ENCODE results near the gene SOX8. TPM values are rescaled to one million over a fixed set of nuclear protein-coding genes. Genes with fewer than 3 reads are reported as not detected.

Gene SOX8
- total RNA-seq, 2 experiments from 2014 or later: 2.0 to 2.6 TPM

GRCh38 chr16:984736-985636 lies 3.4 kb downstream of the SOX8 start:
- intact Hi-C loops (cut with micrococcal nuclease): no loop called here

GRCh38 chr16:985646-986400 lies 4.3 kb downstream of the SOX8 start:
- no peaks in the 10 kb centered on the region for H3K36me3 Mint-ChIP-seq
- intact Hi-C loops (cut with micrococcal nuclease): no loop called here
- H3K4me3 Mint-ChIP-seq: no peak overlapping the region
- H3K27me3 Mint-ChIP-seq: peaks cover 4% of the 10 kb centered on the region
- peaks cover 4% of the 10 kb centered on the region for H3K4me1 Mint-ChIP-seq (ENCODE audit: low read depth)
- POLR2A ChIA-PET: no interaction called here
- DNase-seq: no peak
- H3K9me3 Mint-ChIP-seq: no peaks in the 10 kb centered on the region
- CTCF ChIA-PET: no interaction called here
- H3K27ac Mint-ChIP-seq: no peak overlapping the region

More at GRCh38 chr16:984736-985636, 3.4 kb downstream of the SOX8 start:
- Mint-ChIP-seq H3K4me1 (ENCODE audit: low read depth) (peaks cover 4% of the 10 kb centered on the region), H3K27me3 (peaks cover 4% of the 10 kb centered on the region), H3K4me3 (no peak overlapping the region), H3K27ac (no peak overlapping the region), H3K9me3 (no peaks in the 10 kb centered on the region), H3K36me3 (no peaks in the 10 kb centered on the region)
- CTCF ChIA-PET: no interaction called here
- POLR2A ChIA-PET: no interaction called here
- no peak for DNase-seq

- Mint-ChIP-seq H3K9me3 (no peaks in the 10 kb centered on the region), H3K4me1 (ENCODE audit: low read depth) (peaks cover 4% of the 10 kb centered on the region), H3K27ac (no peak overlapping the region), H3K27me3 (peaks cover 4% of the 10 kb centered on the region), H3K36me3 (no peaks in the 10 kb centered on the region), H3K4me3 (no peak overlapping the region)
- CTCF ChIA-PET: no interaction called here
- intact Hi-C loops (cut with micrococcal nuclease): no loop called here
- POLR2A ChIA-PET: no interaction called here
- DNase-seq: no peak
These were observed 4.8 kb downstream of the SOX8 start for GRCh38 chr16:986411-986810.

GRCh38 chr16:986925-987582 lies 5.5 kb downstream of the SOX8 start:
- Mint-ChIP-seq H3K27me3 (peaks cover 4% of the 10 kb centered on the region), H3K36me3 (no peaks in the 10 kb centered on the region)

GRCh38 chr16:987906-988305 lies 6.3 kb downstream of the SOX8 start:
- CTCF ChIA-PET: no interaction called here
- peaks cover under 1% of the 10 kb centered on the region for H3K27me3 Mint-ChIP-seq
- peaks cover 4% of the 10 kb centered on the region for H3K4me1 Mint-ChIP-seq (ENCODE audit: low read depth)
- POLR2A ChIA-PET: no interaction called here
- DNase-seq: no peak
- H3K9me3 Mint-ChIP-seq: no peaks in the 10 kb centered on the region
- intact Hi-C loops (cut with micrococcal nuclease): no loop called here
- no peak overlapping the region for H3K4me3 Mint-ChIP-seq
- no peak overlapping the region for H3K27ac Mint-ChIP-seq
- no peaks in the 10 kb centered on the region for H3K36me3 Mint-ChIP-seq

More at GRCh38 chr16:986925-987582, 5.5 kb downstream of the SOX8 start:
- Mint-ChIP-seq H3K4me1 (ENCODE audit: low read depth) (peaks cover 4% of the 10 kb centered on the region), H3K27ac (no peak overlapping the region), H3K9me3 (no peaks in the 10 kb centered on the region), H3K4me3 (no peak overlapping the region)
- POLR2A ChIA-PET: no interaction called here
- CTCF ChIA-PET: no interaction called here
- intact Hi-C loops (cut with micrococcal nuclease): no loop called here
- DNase-seq: no peak

GRCh38 chr16:988471-989353 lies 7.1 kb downstream of the SOX8 start:
- H3K27me3 Mint-ChIP-seq: no peaks in the 10 kb centered on the region
- no peak overlapping the region for H3K4me3 Mint-ChIP-seq

GRCh38 chr16:989354-989814 lies 7.8 kb downstream of the SOX8 start:
- Mint-ChIP-seq H3K27ac (no peak overlapping the region), H3K4me1 (ENCODE audit: low read depth) (peaks cover 4% of the 10 kb centered on the region), H3K4me3 (no peak overlapping the region), H3K27me3 (no peaks in the 10 kb centered on the region), H3K36me3 (no peaks in the 10 kb centered on the region), H3K9me3 (no peaks in the 10 kb centered on the region)
- intact Hi-C loops (cut with micrococcal nuclease): no loop called here
- ChIA-PET POLR2A (no interaction called here), CTCF (no interaction called here)
- no peak for DNase-seq

More at GRCh38 chr16:988471-989353, 7.1 kb downstream of the SOX8 start:
- Mint-ChIP-seq H3K27ac (no peak overlapping the region), H3K4me1 (ENCODE audit: low read depth) (peaks cover 4% of the 10 kb centered on the region), H3K36me3 (no peaks in the 10 kb centered on the region), H3K9me3 (no peaks in the 10 kb centered on the region)
- ChIA-PET POLR2A (no interaction called here), CTCF (no interaction called here)
- DNase-seq: no peak
- intact Hi-C loops (cut with micrococcal nuclease): no loop called here

- intact Hi-C loops (cut with micrococcal nuclease): no loop called here
- DNase-seq: no peak
- ChIA-PET POLR2A (no interaction called here), CTCF (no interaction called here)
- no peaks in the 10 kb centered on the region for H3K36me3 Mint-ChIP-seq
- H3K4me3 Mint-ChIP-seq: no peak overlapping the region
- peaks cover 16% of the 10 kb centered on the region for H3K4me1 Mint-ChIP-seq (ENCODE audit: low read depth)
- H3K9me3 Mint-ChIP-seq: no peaks in the 10 kb centered on the region
- H3K27ac Mint-ChIP-seq: no peak overlapping the region
- H3K27me3 Mint-ChIP-seq: no peaks in the 10 kb centered on the region
These were observed 9.1 kb downstream of the SOX8 start for GRCh38 chr16:990516-991291.

- no peak for DNase-seq
- no peaks in the 10 kb centered on the region for H3K9me3 Mint-ChIP-seq
- no peaks in the 10 kb centered on the region for H3K36me3 Mint-ChIP-seq
- ChIA-PET CTCF (no interaction called here), POLR2A (no interaction called here)
- H3K4me3 Mint-ChIP-seq: no peak overlapping the region
- no peaks in the 10 kb centered on the region for H3K27me3 Mint-ChIP-seq
- H3K4me1 Mint-ChIP-seq (ENCODE audit: low read depth): peaks cover 20% of the 10 kb centered on the region
- intact Hi-C loops (cut with micrococcal nuclease): no loop called here
- H3K27ac Mint-ChIP-seq: no peak overlapping the region
These were observed 9.8 kb downstream of the SOX8 start for GRCh38 chr16:991345-991744.

- H3K27ac Mint-ChIP-seq: no peak overlapping the region
- ChIA-PET CTCF (no interaction called here), POLR2A (no interaction called here)
These were observed 10.2 kb downstream of the SOX8 start for GRCh38 chr16:991773-992172.

GRCh38 chr16:993731-994130 lies 12.2 kb downstream of the SOX8 start:
- H3K4me3 Mint-ChIP-seq: no peak overlapping the region
- POLR2A ChIA-PET: no interaction called here
- intact Hi-C loops (cut with micrococcal nuclease): no loop called here

More at GRCh38 chr16:991773-992172, 10.2 kb downstream of the SOX8 start:
- intact Hi-C loops (cut with micrococcal nuclease): no loop called here
- Mint-ChIP-seq H3K9me3 (no peaks in the 10 kb centered on the region), H3K36me3 (no peaks in the 10 kb centered on the region), H3K4me3 (no peak overlapping the region), H3K4me1 (ENCODE audit: low read depth) (peaks cover 23% of the 10 kb centered on the region), H3K27me3 (no peaks in the 10 kb centered on the region)
- DNase-seq: no peak

More at GRCh38 chr16:993731-994130, 12.2 kb downstream of the SOX8 start:
- H3K27ac Mint-ChIP-seq: no peak overlapping the region
- no peaks in the 10 kb centered on the region for H3K9me3 Mint-ChIP-seq
- H3K4me1 Mint-ChIP-seq (ENCODE audit: low read depth): peaks cover 37% of the 10 kb centered on the region
- H3K36me3 Mint-ChIP-seq: no peaks in the 10 kb centered on the region
- H3K27me3 Mint-ChIP-seq: no peaks in the 10 kb centered on the region
- CTCF ChIA-PET: interaction anchor here (1.9 kb wide), 1 partner anchor 64 kb away, joined by 6 read pairs; no protein-coding TSS in a partner anchor
- DNase-seq: no peak
